HG03095 (cell line): ENCODE results near the gene CAMTA1.

Source experiments
- ATAC-seq: cut with Tn5 transposase; IDR thresholded peaks from one replicate; pipeline ENCODE4 v1.9.1; 2021; ENCODE audit warnings: moderate library complexity; ENCODE audit not compliant: unreplicated experiment

The CAMTA1 gene

DNA sequence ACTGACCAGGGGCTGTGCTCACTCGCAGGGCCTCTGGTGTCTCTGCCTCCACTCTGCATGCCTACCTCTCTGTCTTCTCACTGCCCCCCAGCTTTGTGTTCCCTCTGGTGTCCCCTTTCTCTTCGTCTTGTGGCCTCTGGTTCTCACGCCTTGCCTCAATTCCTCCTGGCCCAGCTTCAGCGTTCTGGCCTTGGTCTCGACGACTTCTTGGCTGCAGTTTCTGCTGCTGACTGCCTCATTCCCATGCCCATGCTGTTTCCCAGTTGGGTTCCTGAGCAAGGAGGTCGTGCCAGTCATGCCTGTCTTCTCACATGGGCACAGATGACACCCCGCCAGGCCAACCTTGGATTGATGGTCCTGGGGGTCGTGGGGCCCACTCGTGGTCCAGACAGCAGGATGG is 562.8 kb downstream of the CAMTA1 start:
- ATAC-seq, result no peak

DNA sequence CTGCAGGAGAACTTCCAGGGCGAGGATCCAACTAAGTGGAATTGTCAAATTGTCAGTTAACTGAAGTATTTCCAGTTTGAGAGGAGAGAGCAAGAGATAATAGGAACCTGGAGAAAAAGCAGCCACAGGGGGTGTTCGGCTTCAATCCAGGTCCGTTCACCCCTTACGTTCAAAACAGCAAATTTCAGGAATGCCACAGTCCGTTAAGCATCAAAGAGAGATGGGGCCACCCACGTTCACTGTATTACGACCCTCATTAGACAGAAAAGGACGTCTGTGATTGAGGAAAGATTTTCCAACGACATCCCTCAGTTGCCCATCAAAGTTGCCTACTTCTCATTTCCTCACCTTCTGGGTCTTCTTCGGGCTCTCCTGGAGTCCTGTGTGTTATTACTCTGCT is 563.3 kb downstream of the CAMTA1 start:
- ATAC-seq, result no peak

DNA sequence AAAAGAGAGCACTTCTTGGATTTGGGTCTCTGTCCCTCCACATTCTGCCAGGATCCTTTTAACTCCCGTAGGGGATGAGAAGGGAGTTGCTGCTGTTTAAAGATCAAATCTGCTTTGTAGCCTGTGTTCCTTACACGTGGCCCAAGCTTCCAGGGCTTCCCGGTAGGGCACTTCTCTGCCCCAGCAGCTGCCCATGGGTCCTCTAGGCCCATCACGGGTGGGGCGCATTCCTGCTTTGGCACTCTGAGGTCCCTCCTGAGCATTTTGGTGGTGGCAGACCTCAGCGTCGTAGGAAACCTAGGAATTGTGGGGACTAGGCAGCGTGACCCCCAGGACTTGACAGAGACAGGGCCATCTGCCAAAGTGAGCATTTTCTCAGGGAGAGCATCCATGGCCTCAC is 565.5 kb downstream of the CAMTA1 start:
- ATAC-seq, result no peak

DNA sequence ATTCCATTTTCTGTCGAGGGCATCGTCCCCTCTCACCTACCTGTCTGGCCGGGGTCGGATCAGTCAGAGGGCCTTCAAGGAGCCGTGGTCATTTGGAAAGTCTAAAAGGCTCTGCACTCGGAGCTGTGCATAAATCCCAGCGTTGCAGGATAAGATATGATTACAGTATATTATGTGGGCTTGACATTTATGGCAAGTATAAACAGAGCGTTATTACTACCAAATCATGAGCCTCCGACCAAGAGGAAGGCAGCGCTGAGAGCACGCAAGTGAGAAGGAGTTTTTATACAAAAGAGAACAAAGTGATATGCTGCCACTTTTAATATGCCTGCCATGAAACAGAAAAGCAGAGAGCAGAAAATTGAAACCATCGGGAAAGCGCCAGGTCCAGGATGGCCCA is 566.4 kb downstream of the CAMTA1 start:
- no peak for ATAC-seq

DNA sequence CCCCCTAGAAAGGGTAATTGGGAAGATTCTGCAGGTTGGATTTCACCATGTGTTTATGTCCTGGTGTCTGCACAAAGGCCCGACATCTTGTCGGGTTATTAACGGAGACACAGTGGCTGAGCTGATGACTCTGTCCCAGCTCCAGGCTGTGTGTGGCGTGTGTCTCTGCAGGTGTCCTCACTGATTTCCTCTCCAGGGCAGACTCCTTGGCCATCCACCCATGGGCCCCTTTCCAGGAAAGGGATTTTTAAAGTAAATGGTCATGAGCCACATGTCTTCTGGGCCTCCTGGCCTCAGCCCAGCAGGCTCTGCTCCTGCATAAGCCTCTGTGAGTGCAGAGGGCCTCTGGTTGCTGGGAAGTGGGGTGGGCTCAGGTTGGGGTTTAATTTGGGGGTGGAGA is 567.1 kb downstream of the CAMTA1 start:
- no peak for ATAC-seq

DNA sequence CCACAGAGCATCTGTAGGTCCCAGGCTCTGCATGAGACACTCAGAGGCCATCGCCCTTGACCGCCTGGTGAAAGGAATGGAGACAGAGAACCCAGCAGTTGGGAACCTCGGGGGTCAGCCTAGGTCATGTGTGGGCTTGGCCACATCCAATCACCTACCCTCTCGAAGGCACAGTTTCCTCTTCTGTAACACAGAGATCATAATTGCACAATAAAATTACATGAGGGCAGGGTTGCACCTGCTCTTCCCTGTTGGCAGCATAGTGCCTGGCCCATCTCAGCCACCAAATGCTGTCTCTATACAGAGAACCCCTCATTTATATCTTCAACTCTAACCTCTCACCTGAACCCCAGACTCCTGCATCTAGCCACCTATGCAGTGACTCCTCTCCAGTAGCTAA is 567.7 kb downstream of the CAMTA1 start:
- ATAC-seq, result no peak

DNA sequence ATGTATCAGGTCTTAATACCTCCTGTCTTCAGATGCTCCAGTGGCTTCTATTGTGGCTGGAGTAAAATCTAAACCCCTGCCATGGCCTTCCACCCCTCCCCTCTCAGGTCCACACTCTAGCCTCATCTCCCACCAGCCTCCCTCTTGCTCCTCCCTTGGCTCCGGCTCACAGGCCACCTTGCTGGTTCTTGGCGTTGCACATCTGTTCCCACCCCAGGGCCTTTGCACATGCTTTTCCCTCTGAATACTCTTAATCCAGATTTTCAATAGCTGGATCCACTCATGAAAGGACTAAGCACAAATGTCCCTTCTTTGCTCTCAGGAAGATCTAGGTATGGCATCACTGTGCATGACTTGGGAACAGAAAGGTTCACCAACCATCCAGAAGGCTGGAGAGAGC is 570.4 kb downstream of the CAMTA1 start:
- ATAC-seq, result no peak

DNA sequence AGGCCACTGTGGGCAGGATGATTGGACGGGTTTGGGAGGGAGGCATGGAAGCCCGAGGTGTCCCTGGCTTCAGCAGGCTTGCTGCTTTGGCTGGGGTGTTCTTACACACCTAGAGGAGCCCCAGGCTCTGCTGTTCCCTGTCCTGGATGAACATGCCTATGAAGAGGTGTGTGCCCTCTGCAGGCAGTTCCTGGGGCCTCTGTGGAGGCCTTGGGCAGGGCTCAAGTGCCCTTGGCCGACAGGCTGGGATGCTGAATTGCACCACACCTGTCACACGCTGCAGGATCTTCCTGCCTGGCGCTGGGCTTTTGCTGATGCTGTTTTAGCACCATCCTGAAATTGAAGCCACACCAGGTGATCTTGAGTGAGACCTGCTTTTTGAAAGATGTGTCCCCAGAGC is 570.8 kb downstream of the CAMTA1 start:
- ATAC-seq, result no peak

DNA sequence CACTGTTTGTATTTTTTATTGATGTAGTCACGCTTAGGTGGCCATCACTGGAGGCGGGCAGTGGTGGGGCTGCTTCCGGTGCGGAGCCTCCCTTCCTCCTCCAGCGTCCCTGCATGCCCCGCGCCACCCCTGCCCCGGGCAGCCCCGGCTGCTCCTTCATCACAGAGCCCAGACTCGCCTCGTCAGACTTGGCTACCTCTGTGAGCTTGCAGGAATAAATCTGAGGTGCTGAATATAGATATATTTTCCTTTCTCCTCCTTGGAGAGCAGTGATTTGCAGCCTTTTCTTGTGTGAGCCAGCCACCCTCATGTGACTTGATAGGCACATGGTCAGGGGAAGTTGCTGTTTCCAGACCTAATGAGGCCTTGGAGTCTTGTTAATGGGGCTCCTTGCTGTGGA is 573.2 kb downstream of the CAMTA1 start:
- no peak for ATAC-seq

DNA sequence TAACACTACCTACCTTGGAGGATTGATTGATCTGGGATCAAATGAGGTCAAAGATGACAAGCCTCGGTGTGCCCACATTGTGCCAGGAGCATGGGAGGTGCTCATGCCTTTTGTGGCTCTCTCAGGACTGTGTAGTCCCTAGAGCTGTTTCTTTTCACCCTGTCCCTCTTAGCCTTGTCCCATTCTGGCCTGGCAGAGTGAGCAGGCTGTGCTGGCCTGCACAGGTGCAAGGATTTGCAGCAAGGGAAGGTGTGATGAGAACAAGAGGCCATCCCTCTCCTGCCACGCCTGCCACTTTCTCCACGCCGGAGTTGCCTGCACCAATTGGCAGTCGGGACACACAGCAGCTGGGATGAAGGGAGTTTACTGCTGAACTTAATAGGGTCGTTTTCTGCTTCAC is 575.3 kb downstream of the CAMTA1 start:
- no peak for ATAC-seq

DNA sequence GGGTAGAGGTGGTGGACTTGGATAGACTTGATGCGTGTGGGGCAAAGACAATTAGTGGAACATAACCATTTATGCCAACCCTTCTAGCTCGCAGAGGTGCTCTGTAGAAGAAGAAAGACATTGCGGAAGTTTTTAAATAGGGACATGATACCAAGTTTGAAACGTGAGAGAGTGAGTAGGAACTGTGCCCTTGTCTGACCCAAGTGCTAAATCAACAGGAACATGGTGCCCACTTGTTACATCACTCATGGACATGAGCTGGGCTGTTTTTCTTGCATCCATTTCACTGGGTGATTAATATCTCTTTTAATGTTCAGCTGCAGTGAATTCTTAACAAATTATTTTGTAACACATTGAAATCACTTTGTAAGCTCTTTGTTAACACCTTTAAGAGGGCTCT is 577.7 kb downstream of the CAMTA1 start:
- ATAC-seq, result no peak

DNA sequence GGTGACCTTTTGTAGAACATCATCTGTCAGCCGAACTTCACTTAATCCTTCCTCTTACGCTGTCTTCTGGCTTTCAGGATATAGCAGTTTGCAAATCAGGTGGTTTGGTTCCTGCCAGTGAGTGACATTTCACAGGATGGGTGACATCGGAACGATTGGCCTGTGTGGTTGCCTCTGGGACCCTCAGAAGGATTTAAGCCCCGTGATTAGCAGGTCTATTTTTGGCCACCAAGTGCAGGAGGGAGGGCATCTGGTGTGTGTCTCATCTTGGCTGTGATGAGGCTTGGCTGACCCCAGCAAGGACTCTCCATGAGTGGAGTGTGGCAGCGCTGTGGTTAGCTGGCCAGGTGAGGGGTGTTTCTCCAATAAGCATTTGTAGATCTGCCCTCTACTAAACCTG is 578.2 kb downstream of the CAMTA1 start:
- ATAC-seq, result no peak

DNA sequence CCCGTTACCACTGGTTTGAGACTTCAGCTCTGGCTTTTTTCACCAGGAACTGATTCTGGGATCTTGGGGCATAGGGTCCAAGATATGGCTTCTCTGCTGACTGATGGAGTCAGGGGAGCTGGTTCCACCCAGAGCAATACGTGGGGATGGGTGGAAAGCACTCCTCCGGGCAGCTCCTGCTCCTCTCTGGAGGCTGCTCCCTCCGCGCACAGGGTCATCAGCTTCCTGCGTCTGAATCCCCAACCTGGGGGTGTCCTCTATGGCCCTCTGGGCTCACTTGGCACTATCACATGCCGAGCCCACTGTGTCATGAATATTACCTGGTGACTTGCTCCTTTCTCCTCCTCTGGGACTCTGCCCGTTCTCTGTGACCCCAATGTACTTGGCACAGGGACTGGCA is 580.5 kb downstream of the CAMTA1 start:
- no peak for ATAC-seq

DNA sequence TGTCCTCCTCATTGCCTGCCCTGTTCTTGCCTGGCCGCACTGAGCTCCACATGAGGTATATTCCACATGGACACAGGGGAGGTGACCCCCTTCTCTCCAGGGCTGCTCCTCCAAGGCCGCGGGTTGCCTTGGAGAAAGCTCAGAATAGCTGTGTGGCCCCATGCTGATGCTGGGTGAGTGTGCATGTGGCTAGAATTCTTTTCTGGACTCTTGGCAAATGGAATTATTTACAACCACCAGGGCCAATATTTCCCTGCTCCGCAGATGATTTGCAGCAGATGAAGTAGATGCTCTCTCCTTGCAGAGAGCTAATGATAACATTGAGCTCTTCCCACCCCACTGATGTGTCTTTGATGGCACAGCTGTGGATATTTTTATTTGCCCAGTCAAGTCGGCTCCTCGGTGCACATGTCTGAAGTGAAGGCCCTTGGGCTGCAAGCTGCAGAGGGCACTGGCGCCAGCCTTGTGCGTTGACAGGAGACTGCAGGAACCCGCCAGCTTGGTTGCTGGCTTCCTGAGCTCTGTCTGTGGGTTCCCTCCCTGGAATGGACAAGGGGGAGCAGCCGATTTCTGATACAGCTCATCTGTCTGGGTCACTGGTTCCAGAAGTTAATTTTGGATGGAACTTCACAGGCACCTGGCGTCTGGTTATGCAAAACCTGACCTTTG is 581.2 kb downstream of the CAMTA1 start:
- ATAC-seq, result no peak

DNA sequence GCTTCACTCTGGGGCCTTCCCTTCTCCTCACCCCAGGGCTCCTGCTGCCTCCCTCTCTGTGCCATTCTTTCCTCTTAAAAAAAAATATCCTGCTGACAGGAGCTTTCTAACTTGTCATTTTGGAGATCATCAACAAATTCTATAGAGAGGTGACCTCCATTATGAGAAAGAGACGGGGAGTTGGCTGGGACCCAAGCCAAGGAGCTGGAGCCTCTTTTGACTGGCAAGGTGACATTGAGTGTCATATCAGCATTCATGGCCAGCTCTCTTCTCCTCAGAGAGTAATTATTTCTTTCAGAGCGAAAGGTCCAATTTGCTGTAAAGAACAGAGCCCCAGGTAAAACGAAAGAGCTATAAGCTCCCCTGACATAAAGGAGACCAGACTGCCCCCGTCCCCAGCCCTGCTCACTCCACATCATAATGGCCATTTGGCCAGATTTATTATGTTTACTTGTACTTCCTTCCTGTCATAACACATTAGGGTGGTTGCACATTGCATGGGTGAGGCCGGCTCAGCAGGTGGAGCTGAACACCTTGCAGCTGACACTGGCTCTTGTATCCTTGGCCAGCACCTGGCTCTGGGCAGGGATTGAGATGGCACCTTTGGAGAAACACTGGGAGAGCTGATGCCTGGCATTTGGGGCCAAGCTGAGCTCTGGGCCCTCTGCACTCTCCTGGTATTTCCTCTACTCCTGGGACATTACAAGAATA is 581.9 kb downstream of the CAMTA1 start:
- no peak for ATAC-seq

DNA sequence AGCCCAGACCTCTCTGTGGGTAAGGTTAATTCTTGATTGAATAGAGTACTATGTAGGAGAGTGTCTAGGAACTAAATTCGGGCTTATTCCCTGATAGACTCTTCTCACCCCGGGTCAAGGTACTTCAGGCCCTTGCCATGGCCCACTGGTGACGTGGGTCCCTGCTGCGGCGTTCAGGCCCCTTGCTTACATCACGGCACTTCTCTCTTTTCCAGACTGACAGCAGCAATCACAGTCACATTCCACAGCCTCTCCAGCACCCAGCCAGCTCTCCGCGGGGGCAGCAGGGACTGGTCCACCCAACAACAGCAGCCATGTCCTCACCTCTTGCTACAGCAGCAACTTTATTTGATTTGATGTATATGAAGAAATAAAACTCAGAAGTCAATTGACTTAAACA is 584.6 kb downstream of the CAMTA1 start:
- ATAC-seq, result no peak

DNA sequence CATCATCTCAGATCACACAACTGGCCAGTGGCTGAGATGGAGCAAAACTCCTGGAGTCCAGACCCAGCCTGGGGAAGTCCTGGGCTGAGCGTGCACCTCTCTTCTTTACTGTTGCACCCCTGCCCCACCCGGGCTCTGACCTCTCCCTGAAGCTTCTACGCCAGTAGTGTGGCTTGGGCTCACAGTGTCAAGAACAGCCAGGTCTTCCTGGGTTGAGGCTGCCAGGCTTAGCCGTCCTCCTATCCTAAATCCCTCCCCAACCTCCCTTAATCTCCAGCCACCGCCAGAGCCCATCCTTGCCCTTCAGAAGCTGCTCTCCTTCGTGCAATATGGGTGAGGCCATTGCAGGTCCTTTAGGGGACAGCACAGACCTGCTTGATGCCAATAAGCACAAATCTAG is 586.7 kb downstream of the CAMTA1 start:
- no peak for ATAC-seq

DNA sequence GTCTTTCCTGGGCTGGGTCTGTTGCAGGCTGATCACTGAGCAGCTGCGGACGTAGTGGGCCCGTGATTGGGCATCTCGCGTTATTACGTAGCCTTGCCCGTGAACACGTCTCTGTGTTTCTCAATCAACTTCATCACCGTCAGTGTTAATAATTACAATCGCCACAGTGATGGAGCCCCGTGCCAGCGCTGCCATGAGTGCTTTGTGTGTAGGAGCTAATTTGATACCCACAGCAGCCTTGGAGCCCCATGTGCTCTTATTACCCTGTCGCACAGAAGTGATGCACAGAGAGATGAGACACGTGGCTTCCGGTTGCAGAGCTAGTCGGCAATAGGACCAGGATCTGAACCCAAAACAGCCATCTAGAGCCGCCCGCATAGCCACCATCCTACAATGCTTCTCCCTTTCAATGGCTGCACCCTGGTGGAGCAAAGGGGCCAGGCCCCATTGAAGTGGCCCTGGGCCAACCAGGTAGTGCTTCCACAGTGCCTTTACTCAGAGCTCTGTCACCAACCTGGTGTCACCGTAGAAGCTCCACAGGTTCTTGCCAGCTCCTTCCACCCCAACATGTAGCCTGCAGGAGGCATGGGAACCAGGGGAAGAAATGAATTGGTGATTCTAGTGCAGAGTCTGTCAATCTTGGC is 587.3 kb downstream of the CAMTA1 start:
- no peak for ATAC-seq

DNA sequence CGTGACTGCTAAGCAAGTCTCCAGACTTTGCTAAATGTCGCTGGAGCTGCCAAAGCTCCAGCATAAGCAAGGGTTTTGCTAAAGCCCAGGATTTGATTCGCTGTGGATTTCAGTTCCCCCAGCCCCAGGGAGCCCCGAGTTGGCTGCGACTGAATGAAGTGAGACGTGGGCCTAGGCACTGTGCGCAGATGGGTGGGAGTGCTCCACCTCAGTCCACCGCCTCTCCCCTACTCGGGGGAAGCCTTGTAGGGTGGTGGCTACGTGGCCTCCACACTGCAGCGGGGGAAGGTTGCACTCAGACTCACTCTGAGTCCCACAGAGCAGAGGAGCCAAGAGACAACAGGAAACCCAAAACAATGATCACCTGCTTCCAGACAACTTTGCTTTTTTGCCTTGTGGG is 588.0 kb downstream of the CAMTA1 start:
- ATAC-seq, result no peak

DNA sequence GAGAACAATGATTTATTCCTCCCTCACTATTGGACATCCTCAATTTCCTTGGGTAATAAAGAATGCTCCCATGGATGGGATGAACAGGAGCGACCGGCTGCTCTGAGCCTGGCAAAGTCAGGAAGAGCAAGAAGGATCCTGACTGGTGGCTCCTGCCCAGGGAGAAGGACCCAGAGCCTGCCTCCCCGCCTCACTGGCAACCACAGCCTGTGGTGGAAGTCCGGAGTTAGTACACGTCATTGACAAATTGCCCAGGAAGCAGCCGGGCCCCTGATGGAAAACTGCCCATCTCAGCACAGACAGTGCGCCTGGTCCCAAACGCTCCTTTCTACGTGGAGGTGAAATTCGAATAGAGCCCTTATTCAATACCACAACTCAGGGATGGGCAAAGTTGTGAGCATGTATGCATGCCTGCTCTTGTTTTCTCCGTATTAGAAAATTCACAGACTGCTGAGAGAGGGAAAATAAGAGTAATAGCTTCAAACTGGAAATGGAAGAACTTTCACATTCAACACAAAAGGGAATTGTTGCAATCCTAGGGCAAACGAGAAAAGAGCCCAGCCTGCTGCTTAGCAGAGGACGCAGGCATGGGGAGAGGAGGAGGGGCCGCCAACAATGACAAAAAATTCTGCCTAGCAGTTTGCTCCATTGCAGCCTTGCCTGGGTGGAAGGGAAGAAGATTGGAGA is 588.8 kb downstream of the CAMTA1 start:
- ATAC-seq, result no peak

DNA sequence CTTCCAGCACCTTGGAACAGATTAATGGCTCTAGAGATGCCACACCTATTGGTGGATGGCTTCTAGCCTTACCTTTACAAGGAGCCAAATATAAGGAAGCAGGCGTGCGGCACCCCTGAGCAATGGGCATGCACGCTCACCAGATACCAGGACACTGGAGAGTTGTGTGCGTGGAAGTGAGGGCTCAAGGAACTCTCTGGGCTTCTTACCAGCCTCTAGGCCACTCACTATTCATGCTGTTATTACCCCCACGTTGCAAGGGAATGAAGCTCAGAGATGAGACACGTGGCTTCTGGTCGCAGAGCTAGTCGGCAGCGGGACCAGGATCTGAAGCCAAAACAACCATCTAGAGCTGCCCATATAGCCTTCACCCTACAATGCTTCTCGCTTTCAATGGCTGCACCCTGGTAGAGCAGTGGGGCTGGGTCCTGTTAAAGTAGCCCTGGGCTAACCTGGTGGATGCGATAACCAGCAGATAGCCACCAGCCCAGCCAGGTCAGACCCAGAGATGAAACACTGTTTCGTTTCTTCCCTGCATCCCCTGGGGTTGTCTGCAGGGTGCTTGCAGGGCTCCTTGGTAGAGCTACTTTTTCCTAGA is 589.4 kb downstream of the CAMTA1 start:
- no peak for ATAC-seq
